WTC11 (cell line): ENCODE data around the gene PPHLN1. TPM values are rescaled to one million over a fixed set of nuclear protein-coding genes. Genes with fewer than 3 reads are reported as not detected.

ENCODE experiments used
- ATAC-seq: fragments of 200-7000 bp; cut with Tn5 transposase; 2 replicates; pipeline ENCODE4 v1.10.0; 2021; ENCODE audit warnings: mild to moderate bottlenecking, moderate library complexity
- CTCF ChIA-PET: fragments of 300-600 bp; sonication (Branson Sonifier 250); formaldehyde crosslinking; loops from one replicate; lab custom pipeline; 2021; ENCODE audit warnings: antibody characterized with exemption; lab: Charles Lee
- POLR2A ChIA-PET: fragments of 350-600 bp; sonication (Branson Sonifier 250); formaldehyde crosslinking; loops from one replicate; lab custom pipeline; 2021; ENCODE audit warnings: antibody characterized with exemption; lab: Charles Lee
- DNase-seq: peaks from one replicate; pipeline ENCODE4 v3.0.0; 2021; ENCODE audit warnings: low spot score
- H3K27ac Mint-ChIP-seq: 2 replicates; pipeline ENCODE4 v1.8.0; 2021; ENCODE audit warnings: mixed read lengths
- H3K27me3 Mint-ChIP-seq: 2 replicates; pipeline ENCODE4 v1.8.0; 2021; ENCODE audit warnings: low read depth, mild to moderate bottlenecking, moderate library complexity, mixed read lengths
- H3K36me3 Mint-ChIP-seq: 2 replicates; pipeline ENCODE4 v1.8.0; 2021; ENCODE audit warnings: mixed read lengths
- H3K4me1 Mint-ChIP-seq: 2 replicates; pipeline ENCODE4 v1.8.0; 2022; ENCODE audit warnings: mixed read lengths
- H3K4me3 Mint-ChIP-seq: 2 replicates; pipeline ENCODE4 v1.8.0; 2021; ENCODE audit warnings: mild to moderate bottlenecking, moderate library complexity, mixed read lengths
- H3K9me3 Mint-ChIP-seq: 2 replicates; pipeline ENCODE4 v1.8.0; 2021; ENCODE audit warnings: mixed read lengths
- CBFB ChIP-seq: sonication (generic); formaldehyde crosslinking; IDR thresholded peaks from 2 replicates; pipeline ENCODE4 v1.8.1; 2022; ENCODE audit warnings: mild to moderate bottlenecking, low read depth, missing genetic modification reagents
- CREM ChIP-seq: sonication (generic); formaldehyde crosslinking; IDR thresholded peaks from 2 replicates; pipeline ENCODE4 v1.8.1; 2022; ENCODE audit warnings: mild to moderate bottlenecking, missing genetic modification reagents, moderate library complexity
- ESRRA ChIP-seq: sonication (generic); formaldehyde crosslinking; IDR thresholded peaks from 2 replicates; pipeline ENCODE4 v1.8.1; 2022; ENCODE audit warnings: mild to moderate bottlenecking, missing genetic modification reagents, borderline replicate concordance
- ETV6 ChIP-seq: sonication (generic); formaldehyde crosslinking; IDR thresholded peaks from 2 replicates; pipeline ENCODE4 v1.8.1; 2022; ENCODE audit warnings: mild to moderate bottlenecking, missing genetic modification reagents
- NFE2L1 ChIP-seq: sonication (generic); formaldehyde crosslinking; IDR thresholded peaks from 2 replicates; pipeline ENCODE4 v1.8.1; 2023; ENCODE audit warnings: missing genetic modification reagents
- SMAD3 ChIP-seq: sonication (generic); formaldehyde crosslinking; IDR thresholded peaks from 2 replicates; pipeline ENCODE4 v1.8.0; 2022; ENCODE audit warnings: missing genetic modification reagents, mild to moderate bottlenecking, borderline replicate concordance
- SP1 ChIP-seq: sonication (generic); formaldehyde crosslinking; conservative IDR thresholded peaks from 2 replicates; pipeline ENCODE4 v1.8.1; 2022; ENCODE audit warnings: missing genetic modification reagents
- TEAD4 ChIP-seq: sonication (generic); formaldehyde crosslinking; IDR thresholded peaks from 2 replicates; pipeline ENCODE4 v1.8.0; 2022; ENCODE audit warnings: mild to moderate bottlenecking, missing genetic modification reagents
- ZBTB43 ChIP-seq: sonication (generic); formaldehyde crosslinking; IDR thresholded peaks from 2 replicates; pipeline ENCODE4 v1.8.1; 2023; ENCODE audit warnings: mild to moderate bottlenecking, missing genetic modification reagents
- ZNF416 ChIP-seq: fragments of 250-450 bp; sonication (Bioruptor Pico); IDR thresholded peaks from 2 replicates; pipeline ENCODE4 v1.9.0; 2021; ENCODE audit warnings: mild to moderate bottlenecking, inconsistent platforms
- total RNA-seq: library from RNA; stranded (reverse); gene quantifications from 3 replicates; pipeline ENCODE4 v1.2.3, GENCODE V29; 2021
- TF ChIP-seq, protein P1 (sequence below): sonication (generic); formaldehyde crosslinking; IDR thresholded peaks from 2 replicates; pipeline ENCODE4 v1.8.0; 2022; ENCODE audit warnings: missing genetic modification reagents
- TF ChIP-seq, protein P2 (sequence below): sonication (generic); formaldehyde crosslinking; IDR thresholded peaks from 2 replicates; pipeline ENCODE4 v1.8.0; 2022; ENCODE audit warnings: mild to moderate bottlenecking, missing genetic modification reagents
- TF ChIP-seq, protein P3 (sequence below): sonication (generic); formaldehyde crosslinking; IDR thresholded peaks from 2 replicates; pipeline ENCODE4 v1.8.1; 2023; ENCODE audit warnings: mild to moderate bottlenecking, moderate library complexity, missing genetic modification reagents
- TF ChIP-seq, protein P4 (sequence below): sonication (generic); formaldehyde crosslinking; IDR thresholded peaks from 2 replicates; pipeline ENCODE4 v1.8.0; 2022; ENCODE audit warnings: mild to moderate bottlenecking, missing genetic modification reagents
- TF ChIP-seq, protein P5 (sequence below): sonication (generic); formaldehyde crosslinking; IDR thresholded peaks from 2 replicates; pipeline ENCODE4 v1.8.1; 2023; ENCODE audit warnings: mild to moderate bottlenecking, missing genetic modification reagents

Gene PPHLN1
- total RNA-seq, 1 experiment from 2014 or later, result 61.1 TPM

DNA sequence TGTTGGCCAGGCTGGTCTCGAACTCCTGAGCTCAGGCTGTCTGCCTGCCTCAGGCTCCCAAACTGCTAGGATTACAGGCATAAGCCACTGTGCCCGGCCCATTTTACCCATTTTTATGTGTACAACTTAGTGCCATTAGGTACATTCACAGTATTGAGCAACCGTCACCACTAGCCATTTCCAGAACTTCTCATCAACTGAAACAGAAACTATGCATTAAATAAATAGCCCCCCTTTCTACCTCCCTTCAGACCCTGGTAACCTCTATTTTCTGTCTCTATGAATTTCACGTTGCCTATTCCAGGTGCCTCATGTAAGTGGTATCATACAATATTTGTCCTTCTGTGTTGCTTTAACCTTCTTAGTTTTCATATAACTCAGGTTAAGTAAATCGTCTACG is 16.0 kb upstream of the PPHLN1 start:
- POLR2A ChIA-PET, result interaction anchor here (0.6 kb wide), 1 partner anchor 50 kb away, joined by 3 read pairs; no protein-coding TSS in a partner anchor
- Mint-ChIP-seq H3K4me1 (no peaks in the 10 kb centered on the region), H3K27me3 (no peaks in the 10 kb centered on the region), H3K27ac (no peak overlapping the region), H3K9me3 (no peaks in the 10 kb centered on the region), H3K36me3 (peaks cover 6% of the 10 kb centered on the region; the same call in 1 of the 2 replicates), H3K4me3 (no peak overlapping the region)
- no peak for DNase-seq
- ATAC-seq, result no peak
- CTCF ChIA-PET, result interaction anchor here (1.3 kb wide), 1 partner anchor 13 kb away, joined by 4 read pairs; no protein-coding TSS in a partner anchor
- TF ChIP-seq ESRRA, result no peak
- no peak for TF ChIP-seq ZNF416
- no peak for TF ChIP-seq CBFB (CRISPR knock-in tag)
- TF ChIP-seq, protein P1, sequence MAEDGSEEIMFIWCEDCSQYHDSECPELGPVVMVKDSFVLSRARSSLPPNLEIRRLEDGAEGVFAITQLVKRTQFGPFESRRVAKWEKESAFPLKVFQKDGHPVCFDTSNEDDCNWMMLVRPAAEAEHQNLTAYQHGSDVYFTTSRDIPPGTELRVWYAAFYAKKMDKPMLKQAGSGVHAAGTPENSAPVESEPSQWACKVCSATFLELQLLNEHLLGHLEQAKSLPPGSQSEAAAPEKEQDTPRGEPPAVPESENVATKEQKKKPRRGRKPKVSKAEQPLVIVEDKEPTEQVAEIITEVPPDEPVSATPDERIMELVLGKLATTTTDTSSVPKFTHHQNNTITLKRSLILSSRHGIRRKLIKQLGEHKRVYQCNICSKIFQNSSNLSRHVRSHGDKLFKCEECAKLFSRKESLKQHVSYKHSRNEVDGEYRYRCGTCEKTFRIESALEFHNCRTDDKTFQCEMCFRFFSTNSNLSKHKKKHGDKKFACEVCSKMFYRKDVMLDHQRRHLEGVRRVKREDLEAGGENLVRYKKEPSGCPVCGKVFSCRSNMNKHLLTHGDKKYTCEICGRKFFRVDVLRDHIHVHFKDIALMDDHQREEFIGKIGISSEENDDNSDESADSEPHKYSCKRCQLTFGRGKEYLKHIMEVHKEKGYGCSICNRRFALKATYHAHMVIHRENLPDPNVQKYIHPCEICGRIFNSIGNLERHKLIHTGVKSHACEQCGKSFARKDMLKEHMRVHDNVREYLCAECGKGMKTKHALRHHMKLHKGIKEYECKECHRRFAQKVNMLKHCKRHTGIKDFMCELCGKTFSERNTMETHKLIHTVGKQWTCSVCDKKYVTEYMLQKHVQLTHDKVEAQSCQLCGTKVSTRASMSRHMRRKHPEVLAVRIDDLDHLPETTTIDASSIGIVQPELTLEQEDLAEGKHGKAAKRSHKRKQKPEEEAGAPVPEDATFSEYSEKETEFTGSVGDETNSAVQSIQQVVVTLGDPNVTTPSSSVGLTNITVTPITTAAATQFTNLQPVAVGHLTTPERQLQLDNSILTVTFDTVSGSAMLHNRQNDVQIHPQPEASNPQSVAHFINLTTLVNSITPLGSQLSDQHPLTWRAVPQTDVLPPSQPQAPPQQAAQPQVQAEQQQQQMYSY, result no peak
- TF ChIP-seq, protein P2, sequence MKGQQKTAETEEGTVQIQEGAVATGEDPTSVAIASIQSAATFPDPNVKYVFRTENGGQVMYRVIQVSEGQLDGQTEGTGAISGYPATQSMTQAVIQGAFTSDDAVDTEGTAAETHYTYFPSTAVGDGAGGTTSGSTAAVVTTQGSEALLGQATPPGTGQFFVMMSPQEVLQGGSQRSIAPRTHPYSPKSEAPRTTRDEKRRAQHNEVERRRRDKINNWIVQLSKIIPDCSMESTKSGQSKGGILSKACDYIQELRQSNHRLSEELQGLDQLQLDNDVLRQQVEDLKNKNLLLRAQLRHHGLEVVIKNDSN, result no peak
- no peak for TF ChIP-seq TEAD4 (CRISPR knock-in tag)
- TF ChIP-seq SP1 (CRISPR knock-in tag), result no peak

DNA sequence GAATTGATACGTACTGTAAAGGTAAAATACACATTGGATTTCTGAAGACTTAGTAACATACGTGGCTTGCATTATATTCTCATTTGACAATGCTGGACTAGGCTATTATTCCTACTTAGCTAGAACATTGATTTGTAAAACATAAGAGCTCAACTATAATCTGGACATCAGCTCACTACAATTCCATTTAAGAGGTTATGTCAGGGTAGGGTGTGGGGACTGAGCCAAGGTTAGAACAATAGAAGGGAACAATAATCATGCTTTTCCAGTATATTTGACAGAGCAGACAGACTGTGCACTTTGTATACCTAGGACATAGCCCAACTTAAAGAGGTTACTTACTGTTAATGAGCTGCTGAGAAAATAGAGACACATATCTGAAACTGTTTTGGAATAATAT is 10.9 kb upstream of the PPHLN1 start:
- no peak for ATAC-seq
- no peak overlapping the region for H3K4me3 Mint-ChIP-seq
- H3K36me3 Mint-ChIP-seq, result peaks cover 6% of the 10 kb centered on the region; the same call in 1 of the 2 replicates
- ChIA-PET POLR2A (interaction anchor here (0.6 kb wide), 1 partner anchor 290 kb away, joined by 3 read pairs; no protein-coding TSS in a partner anchor), CTCF (no interaction called here)
- TF ChIP-seq SMAD3 (no peak), ZBTB43 (CRISPR knock-in tag) (no peak), NFE2L1 (no peak), SP1 (CRISPR knock-in tag) (no peak), CREM (CRISPR knock-in tag) (no peak), ETV6 (CRISPR knock-in tag) (no peak)
- TF ChIP-seq, protein P3, sequence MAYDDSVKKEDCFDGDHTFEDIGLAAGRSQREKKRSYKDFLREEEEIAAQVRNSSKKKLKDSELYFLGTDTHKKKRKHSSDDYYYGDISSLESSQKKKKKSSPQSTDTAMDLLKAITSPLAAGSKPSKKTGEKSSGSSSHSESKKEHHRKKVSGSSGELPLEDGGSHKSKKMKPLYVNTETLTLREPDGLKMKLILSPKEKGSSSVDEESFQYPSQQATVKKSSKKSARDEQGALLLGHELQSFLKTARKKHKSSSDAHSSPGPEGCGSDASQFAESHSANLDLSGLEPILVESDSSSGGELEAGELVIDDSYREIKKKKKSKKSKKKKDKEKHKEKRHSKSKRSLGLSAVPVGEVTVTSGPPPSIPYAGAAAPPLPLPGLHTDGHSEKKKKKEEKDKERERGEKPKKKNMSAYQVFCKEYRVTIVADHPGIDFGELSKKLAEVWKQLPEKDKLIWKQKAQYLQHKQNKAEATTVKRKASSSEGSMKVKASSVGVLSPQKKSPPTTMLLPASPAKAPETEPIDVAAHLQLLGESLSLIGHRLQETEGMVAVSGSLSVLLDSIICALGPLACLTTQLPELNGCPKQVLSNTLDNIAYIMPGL (CRISPR knock-in tag), result no peak
- TF ChIP-seq, protein P4, sequence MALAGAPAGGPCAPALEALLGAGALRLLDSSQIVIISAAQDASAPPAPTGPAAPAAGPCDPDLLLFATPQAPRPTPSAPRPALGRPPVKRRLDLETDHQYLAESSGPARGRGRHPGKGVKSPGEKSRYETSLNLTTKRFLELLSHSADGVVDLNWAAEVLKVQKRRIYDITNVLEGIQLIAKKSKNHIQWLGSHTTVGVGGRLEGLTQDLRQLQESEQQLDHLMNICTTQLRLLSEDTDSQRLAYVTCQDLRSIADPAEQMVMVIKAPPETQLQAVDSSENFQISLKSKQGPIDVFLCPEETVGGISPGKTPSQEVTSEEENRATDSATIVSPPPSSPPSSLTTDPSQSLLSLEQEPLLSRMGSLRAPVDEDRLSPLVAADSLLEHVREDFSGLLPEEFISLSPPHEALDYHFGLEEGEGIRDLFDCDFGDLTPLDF (CRISPR knock-in tag), result no peak
- TF ChIP-seq, protein P5, sequence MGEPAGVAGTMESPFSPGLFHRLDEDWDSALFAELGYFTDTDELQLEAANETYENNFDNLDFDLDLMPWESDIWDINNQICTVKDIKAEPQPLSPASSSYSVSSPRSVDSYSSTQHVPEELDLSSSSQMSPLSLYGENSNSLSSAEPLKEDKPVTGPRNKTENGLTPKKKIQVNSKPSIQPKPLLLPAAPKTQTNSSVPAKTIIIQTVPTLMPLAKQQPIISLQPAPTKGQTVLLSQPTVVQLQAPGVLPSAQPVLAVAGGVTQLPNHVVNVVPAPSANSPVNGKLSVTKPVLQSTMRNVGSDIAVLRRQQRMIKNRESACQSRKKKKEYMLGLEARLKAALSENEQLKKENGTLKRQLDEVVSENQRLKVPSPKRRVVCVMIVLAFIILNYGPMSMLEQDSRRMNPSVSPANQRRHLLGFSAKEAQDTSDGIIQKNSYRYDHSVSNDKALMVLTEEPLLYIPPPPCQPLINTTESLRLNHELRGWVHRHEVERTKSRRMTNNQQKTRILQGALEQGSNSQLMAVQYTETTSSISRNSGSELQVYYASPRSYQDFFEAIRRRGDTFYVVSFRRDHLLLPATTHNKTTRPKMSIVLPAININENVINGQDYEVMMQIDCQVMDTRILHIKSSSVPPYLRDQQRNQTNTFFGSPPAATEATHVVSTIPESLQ (CRISPR knock-in tag), result no peak
- H3K9me3 Mint-ChIP-seq, result no peaks in the 10 kb centered on the region
- DNase-seq, result no peak
- no peak overlapping the region for H3K27ac Mint-ChIP-seq
- no peaks in the 10 kb centered on the region for H3K4me1 Mint-ChIP-seq
- H3K27me3 Mint-ChIP-seq, result no peaks in the 10 kb centered on the region
